Caco-2 (cell line): ENCODE data around the gene NXPH3. TPM values are rescaled to one million over a fixed set of nuclear protein-coding genes. Genes with fewer than 3 reads are reported as not detected.
A peak's percentile ranks its signal among the peaks of the same experiment; 100 is the strongest.

Experiments
- BruUV-seq: library from RNA; stranded (reverse); fragments of 400-500 nt; replicated peaks from 2 replicates; lab custom pipeline; 2021; lab: Mats Ljungman, UMichigan
- CTCF ChIA-PET: fragments of 300-600 bp; sonication (Branson Sonifier 250); formaldehyde crosslinking; loops from one replicate; lab custom pipeline; 2022; ENCODE audit warnings: antibody characterized with exemption; lab: Charles Lee
- POLR2A ChIA-PET: fragments of 300-600 bp; sonication (Branson Sonifier 250); formaldehyde crosslinking; loops from one replicate; lab custom pipeline; 2022; ENCODE audit warnings: antibody characterized with exemption; lab: Charles Lee
- DNase-seq, 2 experiments: peaks; one replicate each; pipeline versions ENCODE4 v3.0.0 to v3.0.0-alpha.2; 2020 to 2022
- H3K27me3 ChIP-seq: replicated peaks from 2 replicates; pipeline ENCODE4 v1.6.0; 2011; ENCODE audit warnings: low read length; ENCODE audit not compliant: control insufficient read depth, insufficient read depth
- H3K36me3 ChIP-seq: 2 replicates; pipeline ENCODE4 v1.5.1; 2011; ENCODE audit warnings: low read length; ENCODE audit not compliant: control insufficient read depth, insufficient read depth
- H3K4me1 ChIP-seq: fragments of 250-450 bp; sonication (Bioruptor Pico); 2 replicates; pipeline ENCODE4 v1.5.1; 2020; ENCODE audit warnings: mild to moderate bottlenecking
- H3K4me3 ChIP-seq: 2 replicates; pipeline ENCODE4 v1.5.1; 2011; ENCODE audit warnings: low read depth, mild to moderate bottlenecking, control low read depth, low read length
- H3K9me3 ChIP-seq: fragments of 250-450 bp; sonication (Bioruptor Pico); 2 replicates; pipeline ENCODE4 v1.5.1; 2020; ENCODE audit warnings: mild to moderate bottlenecking, moderate library complexity
- H3K27ac Mint-ChIP-seq: one replicate; pipeline ENCODE4 v1.8.0; 2022; ENCODE audit warnings: mixed read lengths; ENCODE audit not compliant: unreplicated experiment
- H3K27me3 Mint-ChIP-seq: one replicate; pipeline ENCODE4 v1.8.0; 2022; ENCODE audit warnings: mixed read lengths; ENCODE audit not compliant: insufficient read depth, unreplicated experiment
- H3K36me3 Mint-ChIP-seq: one replicate; pipeline ENCODE4 v1.8.0; 2022; ENCODE audit warnings: mild to moderate bottlenecking, mixed read lengths; ENCODE audit not compliant: insufficient read depth, unreplicated experiment
- H3K4me1 Mint-ChIP-seq: one replicate; pipeline ENCODE4 v1.8.0; 2022; ENCODE audit warnings: low read depth, mixed read lengths; ENCODE audit not compliant: unreplicated experiment
- H3K4me3 Mint-ChIP-seq: one replicate; pipeline ENCODE4 v1.8.0; 2022; ENCODE audit warnings: mild to moderate bottlenecking, moderate library complexity, mixed read lengths; ENCODE audit not compliant: unreplicated experiment
- H3K9me3 Mint-ChIP-seq: one replicate; pipeline ENCODE4 v1.8.0; 2022; ENCODE audit warnings: mixed read lengths; ENCODE audit not compliant: unreplicated experiment
- CTCF ChIP-seq, 2 experiments: fragments of 200-600 bp in 1 of 2; IDR thresholded peaks; 1 replicate in 1 of 2; 2 replicates in 1 of 2; pipeline versions ENCODE4 v1.5.1 to v1.8.0; 2011 to 2022; ENCODE audit warnings: antibody characterized with exemption in 1 of 2, control low read depth in 1 of 2, inconsistent platforms in 1 of 2, low read depth in 1 of 2, low read length in 1 of 2, mild to moderate bottlenecking in 1 of 2, moderate library complexity in 1 of 2; ENCODE audit not compliant: insufficient read depth in 1 of 2, severe bottlenecking in 1 of 2, unreplicated experiment in 1 of 2
- intact Hi-C: fragments of 100-400 bp; cut with micrococcal nuclease; formaldehyde crosslinking; loops from one replicate; pipeline ENCODE4 v1.10.0; 2022; ENCODE audit not compliant: unreplicated experiment
- total RNA-seq: library from RNA; stranded (reverse); gene quantifications from 2 replicates; pipeline ENCODE4 v1.2.3, GENCODE V29; 2022

The NXPH3 gene
- total RNA-seq, 1 experiment from 2014 or later: 2.0 TPM

GRCh38 chr17:49548051-49548505 is 27.6 kb upstream of the NXPH3 start:
- DNase-seq: peak in 1 of 2 experiments; percentile 42
- Histone ChIP-seq H3K4me1 (peaks cover 5% of the 10 kb centered on the region; the same call in 1 of the 2 replicates), H3K27me3 (no peaks in the 10 kb centered on the region), H3K9me3 (peaks cover 9% of the 10 kb centered on the region), H3K36me3 (no peaks in the 10 kb centered on the region), H3K4me3 (no peak overlapping the region)
- POLR2A ChIA-PET: no interaction called here
- Mint-ChIP-seq H3K4me1 (peaks cover 9% of the 10 kb centered on the region), H3K9me3 (peaks cover 9% of the 10 kb centered on the region), H3K4me3 (no peak overlapping the region), H3K27ac (no peak overlapping the region), H3K36me3 (no peaks in the 10 kb centered on the region), H3K27me3 (no peaks in the 10 kb centered on the region)
- no TSS peak for BruUV-seq
- intact Hi-C loops: loop anchor here (1.0 to 2.0 kb wide), 3 partner anchors 51 to 140 kb away; no protein-coding TSS in a partner anchor
- CTCF ChIA-PET: interaction anchor here (0.6 to 1.5 kb wide), 6 partner anchors 8 to 209 kb away, joined by 3 to 14 read pairs (median 4); no protein-coding TSS in a partner anchor
- TF ChIP-seq CTCF (IDR thresholded peaks at IDR 0.05; ENCODE audit: insufficient read depth in 1 of 2, low read depth in 1 of 2, low read length in 1 of 2, severe bottlenecking in 1 of 2, unreplicated experiment in 1 of 2): no peak

- Histone ChIP-seq H3K36me3 (no peaks in the 10 kb centered on the region), H3K27me3 (no peaks in the 10 kb centered on the region), H3K9me3 (peaks cover 7% of the 10 kb centered on the region), H3K4me1 (peaks cover 5% of the 10 kb centered on the region; the same call in 1 of the 2 replicates), H3K4me3 (no peak overlapping the region)
- no peaks in the 10 kb centered on the region for H3K27me3 Mint-ChIP-seq
- CTCF ChIA-PET: interaction anchor here (0.9 to 1.5 kb wide), 3 partner anchors 9 to 140 kb away, joined by 4 to 14 read pairs (median 4); no protein-coding TSS in a partner anchor
- POLR2A ChIA-PET: no interaction called here
- no TSS peak for BruUV-seq
- H3K4me3 Mint-ChIP-seq: no peak overlapping the region
- H3K9me3 Mint-ChIP-seq: peaks cover 5% of the 10 kb centered on the region
- H3K4me1 Mint-ChIP-seq: peaks cover 9% of the 10 kb centered on the region
- H3K27ac Mint-ChIP-seq: no peak overlapping the region
- intact Hi-C loops: loop anchor here (1.0 to 2.0 kb wide), 3 partner anchors 52 to 140 kb away; no protein-coding TSS in a partner anchor
- TF ChIP-seq CTCF (IDR thresholded peaks at IDR 0.05; ENCODE audit: insufficient read depth in 1 of 2, low read depth in 1 of 2, low read length in 1 of 2, severe bottlenecking in 1 of 2, unreplicated experiment in 1 of 2): peak; percentile 82 to 93
- DNase-seq: peak; percentile 75 to 77
- H3K36me3 Mint-ChIP-seq: no peaks in the 10 kb centered on the region
These were observed 27.0 kb upstream of the NXPH3 start for GRCh38 chr17:49548506-49549310.

DNA sequence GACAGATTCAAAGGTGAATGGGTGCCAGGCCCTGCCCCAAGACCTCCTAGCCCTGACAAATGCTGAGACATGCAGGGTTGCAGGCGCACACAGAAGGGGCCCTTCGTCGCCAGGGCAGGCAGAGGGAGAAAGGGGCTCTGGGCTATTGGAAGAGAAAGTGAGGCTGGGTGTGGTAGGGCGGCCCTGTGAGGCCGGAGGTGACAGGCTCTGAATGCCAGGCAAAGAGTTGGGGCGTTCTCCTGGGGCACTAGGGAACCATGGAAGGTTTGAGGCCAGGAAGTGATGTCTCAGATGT is 26.4 kb upstream of the NXPH3 start:
- intact Hi-C loops: loop anchor here (2.0 kb wide), 1 partner anchor 52 kb away; no protein-coding TSS in a partner anchor

More for the DNA sequence above, 26.4 kb upstream of the NXPH3 start:
- no TSS peak for BruUV-seq
- POLR2A ChIA-PET: no interaction called here
- Mint-ChIP-seq H3K4me1 (peaks cover 9% of the 10 kb centered on the region), H3K4me3 (no peak overlapping the region), H3K27me3 (no peaks in the 10 kb centered on the region), H3K27ac (no peak overlapping the region), H3K36me3 (no peaks in the 10 kb centered on the region), H3K9me3 (no peaks in the 10 kb centered on the region)
- Histone ChIP-seq H3K4me1 (peaks cover 5% of the 10 kb centered on the region; the same call in 1 of the 2 replicates), H3K36me3 (no peaks in the 10 kb centered on the region), H3K9me3 (peaks cover 2% of the 10 kb centered on the region), H3K27me3 (no peaks in the 10 kb centered on the region), H3K4me3 (no peak overlapping the region)
- peak in 1 of 2 experiments; percentile 37 for DNase-seq
- CTCF ChIA-PET: interaction anchor here (1.3 kb wide), 1 partner anchor 53 kb away, joined by 9 read pairs; the partner anchor contains the start of gene NGFR
- TF ChIP-seq CTCF (IDR thresholded peaks at IDR 0.05; ENCODE audit: insufficient read depth in 1 of 2, low read depth in 1 of 2, low read length in 1 of 2, severe bottlenecking in 1 of 2, unreplicated experiment in 1 of 2): no peak
